KBM-7 (cell line): ENCODE results near the gene PCDHGB3.
"Not testable (repeated sequence)": the region's sequence is repeated elsewhere in the genome, so short reads cannot be mapped to it uniquely, and the experiment has no call there.

ENCODE experiments used
- DNase-seq: peaks from one replicate; pipeline ENCODE4 v3.0.0-alpha.2; 2015
- in situ Hi-C: fragments of 300-500 bp; cut with MboI; formaldehyde crosslinking; loops from 2 replicates; pipeline ENCODE4 v1.14.3; 2020; ENCODE audit warnings: low sequenced_read_pairs, low pct_unique_long_range_greater_than_20kb, mixed read lengths

PCDHGB3 gene

GRCh38 chr5:141412854-141413539, 43.0 kb downstream of the PCDHGB3 start, which contains the start of gene PCDHGA10:
Gene PCDHGA10, plus strand, starts transcription at chr5:141412987. Its CDS starts 189 bp downstream, at chr5:141413176.
- in situ Hi-C loops: no loop called here
- DNase-seq: peak; percentile 87

DNA sequence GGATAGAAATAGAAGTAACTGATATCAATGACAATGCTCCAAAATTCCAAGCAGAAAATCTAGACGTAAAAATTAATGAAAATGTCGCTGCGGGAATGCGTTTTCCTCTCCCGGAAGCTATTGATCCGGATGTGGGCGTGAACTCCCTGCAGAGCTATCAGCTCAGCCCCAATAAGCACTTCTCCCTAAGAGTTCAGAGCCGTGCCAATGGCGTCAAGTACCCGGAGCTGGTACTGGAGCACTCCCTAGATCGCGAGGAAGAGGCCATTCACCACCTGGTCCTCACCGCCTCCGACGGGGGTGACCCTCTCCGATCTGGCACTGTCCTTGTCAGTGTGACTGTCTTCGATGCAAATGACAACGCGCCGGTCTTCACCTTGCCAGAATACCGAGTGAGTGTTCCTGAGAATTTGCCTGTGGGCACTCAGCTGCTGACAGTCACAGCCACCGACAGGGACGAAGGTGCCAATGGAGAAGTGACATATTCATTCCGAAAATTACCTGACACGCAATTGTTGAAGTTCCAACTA, 43.6 kb downstream of the PCDHGB3 start:
- DNase-seq: no peak
- in situ Hi-C loops: no loop called here

DNA sequence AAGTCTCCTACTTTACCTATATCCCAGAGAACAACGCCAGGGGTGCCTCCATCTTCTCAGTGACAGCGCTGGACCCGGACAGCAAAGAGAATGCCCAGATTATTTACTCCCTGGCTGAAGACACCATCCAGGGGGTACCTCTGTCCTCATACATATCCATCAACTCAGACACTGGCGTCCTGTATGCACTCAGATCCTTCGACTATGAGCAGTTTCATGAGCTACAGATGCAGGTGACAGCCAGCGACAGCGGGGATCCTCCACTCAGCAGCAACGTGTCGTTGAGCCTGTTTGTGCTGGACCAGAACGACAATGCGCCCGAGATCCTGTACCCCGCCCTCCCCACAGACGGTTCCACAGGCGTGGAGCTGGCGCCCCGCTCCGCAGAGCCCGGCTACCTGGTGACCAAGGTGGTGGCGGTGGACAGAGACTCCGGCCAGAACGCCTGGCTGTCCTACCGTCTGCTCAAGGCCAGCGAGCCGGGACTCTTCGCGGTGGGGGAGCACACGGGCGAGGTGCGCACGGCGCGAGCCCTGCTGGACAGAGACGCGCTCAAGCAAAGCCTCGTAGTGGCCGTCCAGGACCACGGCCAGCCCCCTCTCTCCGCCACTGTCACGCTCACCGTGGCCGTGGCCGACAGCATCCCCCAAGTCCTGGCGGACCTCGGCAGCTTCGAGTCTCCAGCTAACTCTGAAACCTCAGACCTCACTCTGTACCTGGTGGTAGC, 44.7 kb downstream of the PCDHGB3 start:
- in situ Hi-C loops, DNase-seq: not testable (repeated sequence)

- in situ Hi-C loops, DNase-seq: not testable (repeated sequence)
Observed at GRCh38 chr5:141415275-141415618, 45.2 kb downstream of the PCDHGB3 start.

GRCh38 chr5:141417494-141418172, 47.6 kb downstream of the PCDHGB3 start, which contains the start of gene PCDHGB7:
Gene PCDHGB7, plus strand, starts transcription at chr5:141417677. Its CDS starts 183 bp downstream, at chr5:141417860.
- DNase-seq: peak; percentile 13
- in situ Hi-C loops: not testable (repeated sequence)

- no peak for DNase-seq
- in situ Hi-C loops: no loop called here
Observed at GRCh38 chr5:141419074-141419880, 49.2 kb downstream of the PCDHGB3 start.

DNA sequence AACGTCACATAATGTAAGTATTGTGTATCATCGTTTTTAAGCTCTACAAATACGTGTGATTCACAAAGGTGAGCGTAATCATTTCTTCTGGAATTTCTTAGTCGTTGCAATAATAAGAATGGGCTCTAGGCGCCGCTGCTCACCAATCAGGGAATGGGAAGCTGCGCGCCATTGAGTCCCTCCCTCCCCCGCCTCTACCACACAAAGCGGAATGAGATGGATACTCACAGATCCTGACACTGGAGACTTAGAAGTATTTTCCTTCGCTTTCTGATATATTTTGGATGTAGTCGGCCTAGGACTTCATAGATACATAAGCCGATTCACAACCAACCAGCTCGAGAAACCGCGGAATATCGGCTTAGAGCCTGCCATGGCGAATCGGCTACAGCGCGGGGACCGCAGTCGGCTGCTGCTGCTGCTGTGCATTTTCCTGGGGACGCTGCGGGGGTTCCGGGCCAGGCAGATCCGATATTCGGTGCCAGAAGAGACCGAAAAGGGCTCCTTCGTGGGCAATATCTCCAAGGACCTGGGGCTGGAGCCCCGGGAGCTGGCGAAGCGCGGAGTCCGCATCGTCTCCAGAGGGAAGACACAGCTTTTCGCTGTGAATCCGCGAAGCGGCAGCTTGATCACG, 50.9 kb downstream of the PCDHGB3 start, which contains the start of gene PCDHGA11:
PCDHGA11 (plus strand) TSS at position 197 of the 634 bp plus-strand sequence; CDS start at position 374, 177 bp downstream.
- in situ Hi-C loops: no loop called here
- DNase-seq: peak; percentile 33

DNA sequence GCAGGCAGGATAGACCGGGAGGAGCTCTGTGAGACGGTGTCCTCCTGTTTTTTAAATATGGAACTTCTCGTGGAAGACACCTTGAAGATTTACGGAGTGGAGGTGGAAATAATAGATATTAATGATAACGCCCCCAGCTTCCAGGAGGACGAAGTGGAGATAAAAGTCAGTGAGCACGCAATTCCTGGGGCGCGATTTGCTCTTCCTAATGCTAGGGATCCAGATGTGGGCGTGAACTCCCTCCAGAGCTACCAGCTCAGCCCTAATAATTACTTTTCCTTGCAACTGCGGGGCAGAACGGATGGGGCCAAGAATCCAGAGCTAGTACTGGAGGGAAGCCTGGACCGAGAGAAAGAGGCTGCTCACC, 51.4 kb downstream of the PCDHGB3 start:
- DNase-seq: no peak
- in situ Hi-C loops: no loop called here
